H1 (cell line): Measurements from ENCODE around the gene TUNAR. TPM values are rescaled to one million over a fixed set of nuclear protein-coding genes. Genes with fewer than 3 reads are reported as not detected.

Experiments
- EGR1 ChIP-seq: IDR thresholded peaks from 2 replicates; pipeline ENCODE4 v1.6.1; 2011; ENCODE audit warnings: low read depth, low read length, borderline replicate concordance
- SUZ12 ChIP-seq: fragments of 200-600 bp; sonication (generic); IDR thresholded peaks from 2 replicates; pipeline ENCODE4 v1.6.1; 2012; ENCODE audit warnings: mild to moderate bottlenecking, inconsistent platforms, low read length, moderate library complexity, mixed read lengths
- YY1 ChIP-seq: IDR thresholded peaks from 2 replicates; pipeline ENCODE4 v1.6.1; 2011; ENCODE audit warnings: low read depth, mild to moderate bottlenecking, low read length
- polyA plus RNA-seq, 7 experiments: library from polyadenylated mRNA; depleted of rRNA in 3 of 7; stranded (reverse) in 5 of 7; unstranded in 2 of 7; fragments of >200 nt in 5 of 7; fragments of 200-250 nt in 2 of 7; gene quantifications; 1 replicate in 5 of 7; 2 replicates in 1 of 7; 4 replicates in 1 of 7; pipeline versions ENCODE4 v1.2.1 to v1.2.3, GENCODE V29; 2011 to 2013; ENCODE audit warnings: missing spikeins in 2 of 7, mixed read lengths in 2 of 7
- total RNA-seq: library from RNA; stranded (reverse); fragmentation: NEBNext Ultra II Directional; extraction: Animal tissue kit (Norgen Biotek cat#: 25700); gene quantifications from 2 replicates; pipeline ENCODE4 v1.2.1, GENCODE V29; 2021

TUNAR gene
- total and polyA plus RNA-seq, 2 of the 8 experiments (the other 6 are each of a cell fraction or from before 2014, with no cell fraction given), result 12.8 to 63.9 TPM

DNA sequence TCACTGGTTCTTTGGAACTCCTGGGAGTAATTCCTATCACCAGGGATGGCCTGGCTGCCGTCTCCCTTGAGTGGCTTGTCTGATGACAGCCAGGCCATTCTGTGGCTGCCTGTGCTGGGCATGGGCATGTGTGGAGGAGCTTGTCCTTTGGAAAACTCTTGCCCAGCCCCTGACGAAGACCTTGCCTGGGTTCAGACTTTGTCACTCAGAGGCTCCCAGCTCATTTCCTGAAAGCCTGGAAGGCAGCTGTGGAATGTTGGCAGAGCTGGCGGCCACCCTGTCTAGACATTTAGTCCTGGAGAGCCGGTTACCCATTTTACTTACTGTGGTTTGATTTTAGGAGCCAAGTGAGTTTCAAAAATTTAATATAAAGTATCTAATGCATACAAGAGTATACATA is 34.0 kb downstream of the TUNAR start (continued):
- TF ChIP-seq EGR1, result no peak
- no peak for TF ChIP-seq SUZ12
- no peak for TF ChIP-seq YY1
